Gastrocnemius medialis (tissue), 4 donors: ENCODE results near the gene UQCC3. TPM values are rescaled to one million over a fixed set of nuclear protein-coding genes. Genes with fewer than 3 reads are reported as not detected.

Experiments
- ATAC-seq, 2 donors: fragments of 150-250 bp; one replicate each; pipeline ENCODE4 v1.9.1; 2016
- DNase-seq, 2 donors: peaks; one replicate each; pipeline ENCODE4 v3.0.0-alpha.2; 2019
- H3K27ac ChIP-seq, 4 donors: fragments of 200-600 bp; sonication (generic); 1 replicate in 1 of 4; 2 replicates in 3 of 4; pipeline ENCODE4 v1.5.1; 2016 to 2018; ENCODE audit warnings: mild to moderate bottlenecking in 2 of 4, moderate library complexity in 1 of 4
- H3K27me3 ChIP-seq, 3 donors: fragments of 200-600 bp; sonication (generic) in 2 of 3; 1 replicate in 1 of 3; 2 replicates in 2 of 3; pipeline versions ENCODE4 v1.5.1 to v1.6.0; 2016 to 2019; ENCODE audit warnings: mild to moderate bottlenecking in 1 of 3, moderate library complexity in 1 of 3
- H3K36me3 ChIP-seq, 2 donors: fragments of 200-600 bp; sonication (generic) in 1 of 2; one replicate each; pipeline ENCODE4 v1.5.1; 2017 to 2018
- H3K4me1 ChIP-seq, 2 donors: fragments of 200-600 bp; sonication (generic) in 1 of 2; one replicate each; pipeline ENCODE4 v1.5.1; 2016 to 2017; ENCODE audit warnings: mild to moderate bottlenecking in 2 of 2
- H3K4me3 ChIP-seq, 4 donors: fragments of 200-600 bp; sonication (generic) in 3 of 4; 1 replicate in 1 of 4; 2 replicates in 3 of 4; pipeline ENCODE4 v1.5.1; 2016 to 2019; ENCODE audit warnings: mild to moderate bottlenecking in 2 of 4
- H3K9me3 ChIP-seq, 3 donors: fragments of 200-600 bp; sonication (generic) in 2 of 3; 1 replicate in 1 of 3; 2 replicates in 2 of 3; pipeline ENCODE4 v1.5.1; 2016 to 2019
- CTCF ChIP-seq, 5 experiments: fragments of 450-650 bp in 3 of 5; fragments of 200-600 bp in 2 of 5; sonication (generic) in 2 of 5; IDR thresholded peaks in 4 of 5; conservative IDR thresholded peaks in 1 of 5; 1 replicate in 4 of 5; 2 replicates in 1 of 5; pipeline ENCODE4 v1.5.1; 2016 to 2019; ENCODE audit warnings: antibody characterized with exemption in 5 of 5, mild to moderate bottlenecking in 3 of 5, moderate library complexity in 3 of 5
- POLR2A ChIP-seq, 2 donors: fragments of 450-650 bp; IDR thresholded peaks; one replicate each; pipeline ENCODE4 v1.6.1; 2017; ENCODE audit warnings: antibody characterized with exemption in 2 of 2, mild to moderate bottlenecking in 2 of 2, moderate library complexity in 2 of 2
- in situ Hi-C, 4 donors: fragments of 200-750 bp; cut with MboI; loops; one replicate each; pipeline versions ENCODE4 v1.15.0 to v1.8.0; 2017; ENCODE audit warnings: low sequenced_read_pairs in 4 of 4
- intact Hi-C: fragments of 100-400 bp; cut with DNase I; formaldehyde crosslinking; loops from one replicate; pipeline ENCODE4 v1.15.1; 2023; ENCODE audit warnings: low total_unique reads
- total RNA-seq, 4 donors: library from RNA; depleted of rRNA; stranded (reverse); fragments of >200 nt; gene quantifications; one replicate each; pipeline versions ENCODE4 v1.1.0 to v1.2.3, GENCODE V29; 2016

UQCC3 gene
- total RNA-seq, 4 donors from 2014 or later, result 6.4 to 11.7 (median 9.0) TPM

DNA sequence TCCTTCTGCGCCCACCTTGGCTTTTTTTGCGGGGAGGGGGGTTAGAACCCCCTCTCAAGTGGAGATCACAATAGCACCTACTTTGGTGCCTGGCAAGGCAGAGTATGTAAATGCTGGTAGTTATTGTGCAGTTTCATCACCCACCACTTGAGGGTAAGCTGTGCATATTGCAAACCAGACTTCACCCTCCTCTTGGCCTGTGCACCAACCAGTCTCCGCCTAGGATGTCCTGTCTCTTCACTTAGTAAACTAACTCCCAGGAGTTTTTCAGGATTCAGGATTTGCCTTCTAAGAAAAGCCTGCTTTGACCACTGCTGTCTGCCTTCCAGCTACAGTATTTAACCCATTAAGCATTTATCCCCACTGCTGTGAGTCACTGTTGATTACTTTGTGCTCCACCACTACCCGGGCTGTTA, 9.4 kb downstream of the UQCC3 start:
- Histone ChIP-seq H3K9me3 (no peaks in the 10 kb centered on the region), H3K27ac (peak overlapping the region; percentile 48 to 97 (median 68)), H3K27me3 (no peaks in the 10 kb centered on the region), H3K36me3 (peaks cover 0 to 19% of the 10 kb centered on the region in 2 donors), H3K4me1 (peaks cover 21 to 43% of the 10 kb centered on the region in 2 donors), H3K4me3 (no peak overlapping the region)
- no peak for TF ChIP-seq POLR2A (IDR thresholded peaks at IDR 0.05)
- peak; percentile 25 to 65 (median 51) for TF ChIP-seq CTCF (IDR thresholded peaks at IDR 0.05 in 4 of 5, conservative IDR thresholded peaks at IDR 0.05 in 1 of 5)
- in situ Hi-C loops (loop anchor here in 2 of 4 donors (25.0 kb wide), 1 partner anchor 294 kb away; no protein-coding TSS in a partner anchor), intact Hi-C loops (loop anchor here (1.0 kb wide), 1 partner anchor 13 kb away; no protein-coding TSS in a partner anchor)
- ATAC-seq (peak; percentile 63 to 71), DNase-seq (peak; percentile 57 to 69)

GRCh38 chr11:62682518-62682917, 11.0 kb downstream of the UQCC3 start:
- Histone ChIP-seq H3K4me3 (no peak overlapping the region), H3K9me3 (no peaks in the 10 kb centered on the region), H3K27ac (no peak overlapping the region), H3K27me3 (peaks cover 0 to under 1% (median 0%) of the 10 kb centered on the region in 3 donors), H3K36me3 (peaks cover 0 to 7% of the 10 kb centered on the region in 2 donors), H3K4me1 (peaks cover 10 to 26% of the 10 kb centered on the region in 2 donors)
- in situ Hi-C loops, result loop anchor here in 2 of 4 donors (25.0 kb wide), 1 partner anchor 295 kb away; no protein-coding TSS in a partner anchor
- intact Hi-C loops, result no loop called here
- DNase-seq, result no peak
- no peak for ATAC-seq
- TF ChIP-seq CTCF (IDR thresholded peaks at IDR 0.05 in 4 of 5, conservative IDR thresholded peaks at IDR 0.05 in 1 of 5) (no peak), POLR2A (IDR thresholded peaks at IDR 0.05) (no peak)

DNA sequence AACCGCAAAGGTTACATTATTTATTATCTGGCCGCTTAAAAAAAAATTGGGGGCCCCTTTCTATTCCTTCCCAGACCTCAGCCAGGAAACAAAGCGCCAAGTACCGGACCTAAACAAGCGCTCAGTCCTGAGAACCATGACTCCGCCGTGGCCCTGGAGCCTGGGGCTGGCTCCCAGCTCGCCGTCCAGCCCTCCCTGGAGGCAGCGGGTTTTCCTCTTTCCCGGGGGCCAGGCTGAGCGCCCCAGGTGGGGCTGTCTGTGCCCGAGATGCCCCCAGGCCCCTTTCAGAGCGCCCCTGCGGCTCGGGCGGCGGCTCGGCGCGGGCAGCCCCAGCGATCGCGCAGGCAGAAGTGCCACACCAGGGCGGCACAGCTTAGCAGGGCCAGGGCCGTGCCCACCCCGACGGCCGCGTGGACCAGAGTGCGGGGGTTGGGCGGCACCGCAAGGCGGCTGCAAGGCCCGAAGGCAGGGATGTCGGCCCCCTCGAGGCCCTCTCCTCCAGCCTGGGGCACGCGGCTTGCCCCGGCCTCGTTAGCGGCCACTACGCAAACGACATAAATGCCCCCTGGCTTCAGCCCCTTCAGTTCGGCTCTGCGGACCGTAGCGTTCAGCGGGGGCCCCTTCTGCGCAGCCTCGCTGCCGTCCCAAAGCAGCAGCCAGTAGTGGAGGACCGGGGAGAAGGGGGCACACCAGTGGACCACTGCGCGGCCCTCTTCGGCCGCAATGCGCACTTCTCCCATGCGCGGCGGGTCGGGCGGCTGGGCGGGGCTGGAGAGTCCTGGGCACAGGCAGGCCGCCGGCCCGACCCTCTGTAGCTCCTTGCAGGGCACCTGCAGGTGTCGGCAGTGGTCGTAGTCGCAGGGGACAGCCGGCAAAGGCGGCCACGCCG, 16.3 kb downstream of the UQCC3 start:
- intact Hi-C loops (no loop called here), in situ Hi-C loops (loop anchor here in 2 of 4 donors (25.0 kb wide), 1 partner anchor 300 kb away; no protein-coding TSS in a partner anchor)
- Histone ChIP-seq H3K9me3 (no peaks in the 10 kb centered on the region), H3K4me1 (peaks cover 9 to 11% of the 10 kb centered on the region in 2 donors), H3K4me3 (peak overlapping the region; percentile 24 to 32 (median 30)), H3K27me3 (peaks cover 0 to 6% (median 0%) of the 10 kb centered on the region in 3 donors), H3K36me3 (peaks cover 0 to 28% of the 10 kb centered on the region in 2 donors), H3K27ac (peak overlapping the region; percentile 33 to 73 (median 62))
- DNase-seq, result no peak
- ATAC-seq, result no peak
- TF ChIP-seq POLR2A (IDR thresholded peaks at IDR 0.05), result no peak
- TF ChIP-seq CTCF (IDR thresholded peaks at IDR 0.05 in 4 of 5, conservative IDR thresholded peaks at IDR 0.05 in 1 of 5), result no peak

DNA sequence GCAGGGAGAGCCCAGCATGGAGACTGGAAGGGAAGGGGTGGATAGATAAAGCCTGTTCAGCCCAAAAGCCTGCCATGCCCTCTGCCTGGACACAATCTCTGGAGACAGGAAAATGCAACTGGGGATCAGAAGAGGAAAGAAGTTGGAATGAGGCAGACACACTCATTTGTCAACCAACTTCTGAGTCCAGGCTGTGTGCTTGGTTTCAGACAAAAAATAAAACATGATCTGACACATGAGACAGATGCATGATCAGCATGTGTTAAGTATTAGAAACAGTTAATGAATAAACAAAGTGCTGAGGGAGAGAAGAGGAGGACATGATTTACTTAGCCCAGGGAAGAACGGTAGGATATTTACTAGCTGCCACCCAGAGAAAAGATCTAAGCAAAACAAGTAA, 17.0 kb downstream of the UQCC3 start:
- Histone ChIP-seq H3K27me3 (peaks cover 0 to 6% (median 0%) of the 10 kb centered on the region in 3 donors), H3K4me3 (peak overlapping the region; percentile 24 to 32 (median 30)), H3K9me3 (no peaks in the 10 kb centered on the region), H3K27ac (peak overlapping the region; percentile 52 to 73 (median 62)), H3K36me3 (peaks cover 0 to 36% of the 10 kb centered on the region in 2 donors), H3K4me1 (peaks cover 9 to 11% of the 10 kb centered on the region in 2 donors)
- TF ChIP-seq CTCF (IDR thresholded peaks at IDR 0.05 in 4 of 5, conservative IDR thresholded peaks at IDR 0.05 in 1 of 5) (no peak), POLR2A (IDR thresholded peaks at IDR 0.05) (no peak)
- DNase-seq, result no peak
- no peak for ATAC-seq
- intact Hi-C loops (no loop called here), in situ Hi-C loops (loop anchor here in 2 of 4 donors (25.0 kb wide), 1 partner anchor 301 kb away; no protein-coding TSS in a partner anchor)
